Measurements from ENCODE around the gene ELAVL4.

ELAVL4 gene

GRCh38 chr1:50084389-50084788 lies 24.3 kb upstream of the ELAVL4 start:
- ChIA-PET CTCF (no interaction called here), POLR2A (ENCODE audit: low non-redundant PET) (no interaction called here)
- TF ChIP-seq CTCF (conservative IDR thresholded peaks at IDR 0.05; ENCODE audit: low read depth) = no peak
- no peak for DNase-seq (ENCODE audit: low spot score)
- no peak overlapping the region for H3K27ac ChIP-seq

GRCh38 chr1:50091068-50091467 lies 17.7 kb upstream of the ELAVL4 start:
- DNase-seq (ENCODE audit: low spot score) = no peak
- ChIA-PET CTCF (interaction anchor here (0.6 kb wide), 1 partner anchor 8 kb away, joined by 3 read pairs; no protein-coding TSS in a partner anchor), POLR2A (ENCODE audit: low non-redundant PET) (no interaction called here)
- no peak overlapping the region for H3K27ac ChIP-seq
- TF ChIP-seq CTCF (conservative IDR thresholded peaks at IDR 0.05; ENCODE audit: low read depth) = no peak

- no peak for TF ChIP-seq CTCF (conservative IDR thresholded peaks at IDR 0.05; ENCODE audit: low read depth)
- no peak overlapping the region for H3K27ac ChIP-seq
- no peak for DNase-seq (ENCODE audit: low spot score)
- POLR2A ChIA-PET (ENCODE audit: low non-redundant PET) = no interaction called here
- CTCF ChIA-PET = interaction anchor here (0.6 to 0.9 kb wide), 2 partner anchors 10 to 15 kb away, joined by 3 read pairs; no protein-coding TSS in a partner anchor
These were observed 13.0 kb upstream of the ELAVL4 start for GRCh38 chr1:50095716-50096115.

GRCh38 chr1:50097021-50097679 lies 11.6 kb upstream of the ELAVL4 start:
- TF ChIP-seq CTCF (conservative IDR thresholded peaks at IDR 0.05; ENCODE audit: low read depth) = no peak
- no peak for DNase-seq (ENCODE audit: low spot score)
- CTCF ChIA-PET = no interaction called here
- POLR2A ChIA-PET (ENCODE audit: low non-redundant PET) = no interaction called here
- H3K27ac ChIP-seq = no peak overlapping the region

GRCh38 chr1:50097791-50098190 lies 10.9 kb upstream of the ELAVL4 start:
- DNase-seq (ENCODE audit: low spot score) = no peak
- ChIA-PET POLR2A (ENCODE audit: low non-redundant PET) (no interaction called here), CTCF (no interaction called here)
- no peak for TF ChIP-seq CTCF (conservative IDR thresholded peaks at IDR 0.05; ENCODE audit: low read depth)
- no peak overlapping the region for H3K27ac ChIP-seq

GRCh38 chr1:50098591-50099021 lies 10.1 kb upstream of the ELAVL4 start:
- no peak for TF ChIP-seq CTCF (conservative IDR thresholded peaks at IDR 0.05; ENCODE audit: low read depth)
- DNase-seq (ENCODE audit: low spot score) = no peak
- ChIA-PET CTCF (no interaction called here), POLR2A (ENCODE audit: low non-redundant PET) (no interaction called here)
- no peak overlapping the region for H3K27ac ChIP-seq

Measured in RWPE1 (cell line).